Iris pigment epithelial cell (primary cell): ENCODE measurements around the gene CDC42BPA.
"Not testable (repeated sequence)": the region's sequence is repeated elsewhere in the genome, so short reads cannot be mapped to it uniquely, and the experiment has no call there.

Source experiments
- DNase-seq: peaks from one replicate; pipeline ENCODE4 v3.0.0-alpha.2; 2011; ENCODE audit warnings: low read depth

CDC42BPA gene

DNA sequence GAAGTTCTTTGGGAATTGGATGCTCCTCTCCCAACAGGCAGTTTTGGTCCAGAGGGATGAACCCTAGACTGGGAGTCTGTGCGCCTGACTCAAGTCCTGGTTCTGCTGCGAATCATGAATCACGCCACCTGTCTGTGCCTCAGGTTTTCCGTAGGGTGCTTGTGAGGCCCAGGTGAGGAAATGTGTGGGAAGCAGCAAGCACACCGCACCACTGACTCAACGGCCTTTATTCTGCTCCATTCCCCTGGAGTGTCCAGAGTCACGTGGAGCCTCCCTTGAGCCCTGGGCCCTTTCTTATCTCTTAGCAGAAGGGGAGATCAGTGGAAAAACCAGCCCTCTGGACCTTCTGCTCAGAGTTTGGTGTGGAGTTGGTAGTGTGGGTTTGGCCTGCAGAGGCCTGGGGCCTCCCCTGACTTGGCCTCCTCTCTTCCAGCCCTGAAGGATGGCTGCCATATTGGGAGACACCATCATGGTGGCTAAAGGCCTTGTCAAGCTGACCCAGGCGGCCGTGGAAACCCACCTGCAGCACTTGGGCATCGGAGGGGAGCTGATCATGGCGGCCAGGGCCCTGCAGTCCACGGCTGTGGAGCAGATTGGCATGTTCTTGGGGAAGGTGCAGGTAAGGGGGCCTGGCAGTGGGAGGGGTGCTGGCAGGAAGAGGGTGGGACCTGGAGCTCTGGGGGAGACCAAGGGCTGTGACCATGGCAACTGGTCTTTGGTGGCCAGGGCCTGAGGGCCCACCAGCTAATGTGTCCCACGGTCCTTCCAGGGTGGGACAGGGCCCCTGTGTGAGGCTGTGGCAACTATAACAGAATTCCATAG, 357.1 kb downstream of the CDC42BPA start:
- no peak for DNase-seq

DNA sequence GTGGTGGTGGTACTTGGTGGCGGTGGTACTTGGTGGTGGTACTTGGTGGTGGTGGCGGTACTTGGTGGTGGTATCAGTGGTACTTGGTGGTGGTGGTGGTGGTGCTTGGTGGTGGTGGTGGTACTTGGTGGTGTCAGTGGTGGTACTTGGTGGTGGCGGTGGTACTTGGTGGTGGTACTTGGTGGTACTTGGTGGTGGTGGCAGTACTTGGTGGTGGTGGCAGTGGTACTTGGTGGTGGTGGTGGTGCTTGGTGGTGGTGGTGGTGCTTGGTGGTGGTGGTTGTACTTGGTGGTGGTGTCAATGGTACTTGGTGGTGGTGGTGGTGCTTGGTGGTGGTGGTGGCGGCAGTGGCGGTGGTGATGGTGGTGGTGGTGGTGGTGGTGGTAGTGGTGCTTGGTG, 358.0 kb downstream of the CDC42BPA start:
- no peak for DNase-seq

DNA sequence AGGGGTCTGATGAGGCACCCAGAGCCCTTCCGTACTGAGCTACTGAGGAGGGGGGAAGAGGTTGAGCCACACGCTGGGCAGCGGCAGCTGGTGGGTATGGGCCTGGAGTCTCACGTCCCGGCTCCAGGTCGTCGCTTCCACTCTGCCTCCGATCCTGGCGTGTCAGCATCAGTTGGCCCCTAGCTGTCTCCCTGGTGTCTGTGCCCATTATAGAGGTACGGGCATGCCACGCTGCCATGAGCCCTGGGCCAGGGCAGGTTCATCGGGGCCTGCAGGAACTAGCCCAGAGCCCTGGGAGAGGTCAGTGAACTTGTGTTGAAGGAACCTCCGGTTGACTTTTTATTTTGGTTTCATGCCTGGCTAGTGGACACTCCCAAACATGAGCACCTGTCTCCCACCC, 360.0 kb downstream of the CDC42BPA start:
- DNase-seq = no peak

DNA sequence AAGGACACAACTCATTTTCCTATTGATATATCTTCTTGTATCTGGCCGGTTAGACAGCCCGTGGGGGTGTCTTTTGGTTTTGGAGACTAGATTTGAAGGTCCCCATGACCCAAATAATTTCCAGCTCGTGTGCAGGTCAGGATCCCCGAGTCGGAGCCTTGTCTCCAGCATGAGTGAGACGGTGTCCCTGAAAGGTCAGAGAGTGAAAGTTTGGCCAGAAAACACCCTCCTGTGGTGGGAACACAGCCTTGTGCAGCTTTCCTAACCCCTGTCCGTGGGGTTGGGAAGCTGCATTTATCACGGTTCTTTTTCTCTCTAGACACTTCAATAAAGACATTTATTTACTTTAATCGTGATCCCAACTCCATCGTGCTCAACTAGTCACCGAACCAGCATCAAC, 360.6 kb downstream of the CDC42BPA start:
- DNase-seq = no peak

DNA sequence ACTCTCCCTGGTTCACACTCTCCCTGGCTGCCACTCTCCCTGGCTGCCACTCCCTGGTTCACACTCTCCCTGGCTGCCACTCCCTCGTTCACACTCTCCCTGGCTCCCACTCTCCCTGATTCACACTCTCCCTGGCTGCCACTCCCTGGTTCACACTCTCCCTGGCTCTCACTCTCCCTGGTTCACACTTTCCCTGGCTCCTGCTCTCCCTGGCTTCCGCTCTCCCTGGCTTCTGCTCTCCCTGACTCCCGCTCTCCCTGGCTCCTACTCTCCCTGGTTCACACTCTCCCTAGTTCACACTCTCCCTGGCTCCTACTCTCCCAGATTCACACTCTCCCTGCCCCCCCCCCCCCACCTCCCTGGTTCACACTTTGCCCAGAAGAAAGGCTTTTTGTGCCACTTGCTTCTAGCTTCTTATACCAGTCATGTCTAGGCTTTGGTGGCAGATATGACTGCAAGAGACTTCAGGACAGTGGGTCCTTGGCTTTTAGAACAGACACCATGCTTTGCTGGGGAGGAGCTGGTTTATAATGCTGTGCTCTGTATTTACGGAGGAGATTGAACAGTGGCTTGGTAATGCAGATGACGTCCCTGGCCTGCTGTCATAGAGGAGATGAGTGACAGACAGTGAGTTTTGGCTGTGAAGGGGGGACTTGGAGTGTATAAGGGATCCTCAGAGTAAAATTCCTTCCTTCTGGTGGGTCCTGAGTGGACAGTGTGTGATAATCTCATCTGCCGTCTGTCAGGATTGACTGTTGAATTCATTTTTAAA, 361.2 kb downstream of the CDC42BPA start:
- no peak for DNase-seq

DNA sequence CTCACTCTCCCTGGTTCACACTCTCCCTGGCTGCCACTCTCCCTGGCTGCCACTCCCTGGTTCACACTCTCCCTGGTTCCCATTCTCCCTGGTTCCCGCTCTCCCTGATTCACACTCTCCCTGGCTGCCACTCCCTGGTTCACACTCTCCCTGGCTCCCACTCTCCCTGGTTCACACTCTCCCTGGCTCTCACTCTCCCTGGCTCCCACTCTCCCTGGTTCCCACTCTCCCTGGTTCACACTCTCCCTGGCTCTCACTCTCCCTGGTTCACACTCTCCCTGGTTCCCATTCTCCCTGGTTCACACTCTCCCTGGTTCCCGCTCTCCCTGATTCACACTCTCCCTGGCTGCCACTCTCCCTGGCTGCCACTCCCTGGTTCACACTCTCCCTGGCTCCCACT, 362.4 kb downstream of the CDC42BPA start:
- not testable (repeated sequence) for DNase-seq

DNA sequence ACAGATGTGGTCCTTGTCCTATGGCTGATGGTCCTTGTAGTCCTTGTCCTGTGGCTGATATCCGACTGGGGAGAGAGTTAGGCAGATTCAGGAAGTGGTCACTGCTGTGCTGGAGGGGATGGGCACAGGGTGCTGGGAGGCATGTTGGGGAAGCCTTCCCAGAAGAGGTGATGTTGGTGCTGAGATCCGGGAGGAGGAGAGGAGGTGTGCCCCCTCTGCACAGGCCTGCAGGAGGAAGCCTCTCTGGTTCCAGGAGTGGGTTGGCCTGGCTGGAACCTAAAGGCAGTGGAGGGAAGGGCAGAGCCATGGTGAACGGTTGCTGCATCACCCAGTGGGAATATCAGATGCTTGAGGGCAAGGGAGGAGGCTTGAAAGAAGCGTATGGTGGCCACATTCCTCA, 363.5 kb downstream of the CDC42BPA start:
- DNase-seq = no peak

DNA sequence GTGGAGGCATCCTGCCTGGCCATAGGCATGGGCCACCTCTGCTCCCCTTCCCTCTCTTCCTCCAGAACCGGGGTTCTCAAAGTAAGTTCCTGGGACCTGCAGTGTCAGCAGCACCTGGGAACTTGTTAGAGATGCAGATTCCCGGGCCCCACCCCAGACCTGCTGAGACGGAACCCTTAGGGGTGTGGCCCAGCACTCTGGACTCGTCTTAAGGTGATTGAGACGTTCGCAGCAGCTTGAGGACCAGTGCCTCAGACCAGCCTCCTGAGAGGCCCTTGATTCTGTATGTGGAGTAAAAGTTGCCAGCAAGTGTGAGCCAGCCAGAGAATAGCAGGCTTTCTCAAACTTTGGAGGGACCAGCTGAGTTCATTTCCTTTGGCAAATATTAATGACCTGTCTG, 364.0 kb downstream of the CDC42BPA start:
- DNase-seq = no peak

DNA sequence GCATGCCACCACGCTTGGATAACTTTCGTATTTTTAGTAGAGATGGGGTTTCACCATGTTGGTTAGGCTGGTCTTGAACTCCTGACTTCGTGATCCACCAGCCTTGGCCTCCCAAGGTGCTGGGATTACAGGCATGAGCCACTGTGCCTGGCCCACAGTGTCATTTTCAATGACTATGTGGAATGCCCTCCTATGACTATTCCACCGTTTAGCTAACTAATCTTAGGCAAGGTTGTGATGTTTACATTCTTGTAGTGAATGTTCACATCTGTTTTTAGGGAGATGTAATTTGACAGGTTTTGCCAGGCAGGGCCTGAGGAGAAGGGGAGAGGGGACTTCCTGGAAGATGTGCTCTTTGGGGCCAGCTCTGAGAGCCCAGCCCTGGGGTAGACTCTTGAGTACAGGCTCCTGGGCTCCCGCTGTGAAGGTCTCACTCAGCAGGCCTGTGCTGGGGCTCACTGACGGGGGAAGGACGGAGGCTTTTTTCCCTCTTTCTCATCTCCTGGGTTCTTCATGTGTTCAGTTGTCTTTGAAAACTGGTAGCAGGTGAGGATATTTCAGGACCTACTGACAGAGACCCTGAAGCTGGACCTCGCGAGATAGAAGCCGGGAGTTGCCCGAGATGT, 365.0 kb downstream of the CDC42BPA start:
- DNase-seq = no peak

DNA sequence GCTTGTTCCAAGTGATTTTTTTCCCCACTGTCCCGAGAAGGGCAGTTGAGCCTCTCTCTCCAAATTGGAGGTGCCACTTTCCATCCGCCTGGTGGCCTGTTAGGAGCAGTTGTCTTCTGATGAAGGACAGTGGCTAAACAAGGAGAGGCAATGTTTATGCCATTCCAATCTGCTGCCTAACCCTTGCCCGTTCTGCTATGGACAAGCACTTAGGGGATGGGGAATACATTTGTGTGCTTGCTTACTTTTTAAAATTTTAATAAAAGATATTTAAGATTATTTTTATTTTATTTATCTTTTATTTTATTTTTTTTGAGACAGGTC, 366.2 kb downstream of the CDC42BPA start:
- DNase-seq = no peak

DNA sequence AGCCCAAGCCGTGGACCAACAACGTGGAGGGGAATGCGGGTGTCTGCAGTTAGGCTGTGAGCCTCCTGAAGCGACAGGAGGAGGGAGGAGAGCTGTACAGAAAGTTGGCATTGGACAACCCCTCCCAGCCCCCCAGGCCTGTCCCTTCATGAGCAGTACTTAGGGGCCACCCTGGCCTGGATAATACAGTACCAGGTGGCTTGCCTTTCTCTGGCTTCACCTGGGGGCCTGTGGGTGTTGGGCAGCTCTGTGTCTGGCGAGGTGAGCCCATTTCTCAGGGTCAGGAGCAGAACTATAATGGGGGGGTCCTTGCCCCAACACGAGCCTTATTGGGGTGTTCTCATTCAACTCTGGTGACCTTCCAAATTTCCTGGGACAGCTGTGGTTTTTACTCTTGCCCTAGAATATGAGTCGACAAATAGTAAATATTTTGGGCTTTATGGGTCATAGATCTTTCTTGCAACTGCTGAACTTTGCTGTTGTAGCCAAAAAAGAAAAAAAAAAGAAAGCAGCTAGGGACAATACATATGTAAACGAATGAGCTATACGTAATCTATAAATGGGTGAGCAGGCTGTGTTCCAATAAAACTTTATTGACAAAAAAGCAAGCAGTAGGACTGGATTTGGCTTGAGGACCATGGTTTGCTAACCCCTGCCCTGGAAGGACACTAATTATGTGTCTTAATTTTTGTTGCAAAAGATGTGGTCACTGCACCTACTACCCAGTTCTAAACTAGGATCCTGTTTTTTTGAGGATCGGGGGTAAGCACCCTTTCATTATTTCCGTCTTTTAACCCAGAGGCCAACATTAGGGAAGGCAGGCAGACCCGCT, 366.8 kb downstream of the CDC42BPA start:
- no peak for DNase-seq

DNA sequence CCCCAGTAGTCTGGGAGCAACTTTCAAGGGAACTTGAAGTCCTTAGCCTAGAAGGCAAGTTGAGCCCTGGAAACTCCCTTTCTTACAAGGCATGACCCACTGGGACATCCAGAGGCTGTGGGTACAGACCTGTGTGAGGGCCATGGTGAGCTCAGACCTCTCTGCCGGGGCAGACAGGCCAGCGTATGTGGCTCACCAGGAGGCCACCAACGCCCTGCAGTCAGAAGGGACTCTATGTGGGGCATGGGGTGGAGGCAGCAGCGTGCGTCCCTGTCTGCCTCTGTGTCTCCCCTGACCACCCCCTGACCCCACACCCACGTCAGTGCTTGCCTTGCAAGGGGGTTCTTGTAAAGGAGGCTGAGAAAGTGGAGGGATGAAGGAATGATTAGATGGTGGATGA, 367.4 kb downstream of the CDC42BPA start:
- DNase-seq = no peak

DNA sequence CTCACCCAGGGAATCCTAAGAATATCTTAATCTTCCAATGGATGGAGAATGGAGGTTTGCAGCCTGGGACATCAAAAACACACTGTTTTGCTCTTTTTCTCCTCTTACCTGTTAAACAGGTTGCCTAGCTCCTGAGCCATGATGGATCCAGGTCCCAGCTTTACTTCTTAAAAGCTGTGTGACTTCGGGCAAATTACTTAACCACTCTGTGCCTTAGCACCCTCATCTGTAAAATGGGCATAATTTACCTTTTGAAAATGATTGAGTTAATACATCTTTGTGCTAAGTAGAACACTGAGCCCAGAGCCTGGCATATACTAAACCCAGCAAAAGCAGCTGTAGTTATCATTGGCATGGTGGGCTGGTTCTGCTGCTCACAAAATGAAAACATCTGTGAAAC, 368.0 kb downstream of the CDC42BPA start:
- DNase-seq = no peak

DNA sequence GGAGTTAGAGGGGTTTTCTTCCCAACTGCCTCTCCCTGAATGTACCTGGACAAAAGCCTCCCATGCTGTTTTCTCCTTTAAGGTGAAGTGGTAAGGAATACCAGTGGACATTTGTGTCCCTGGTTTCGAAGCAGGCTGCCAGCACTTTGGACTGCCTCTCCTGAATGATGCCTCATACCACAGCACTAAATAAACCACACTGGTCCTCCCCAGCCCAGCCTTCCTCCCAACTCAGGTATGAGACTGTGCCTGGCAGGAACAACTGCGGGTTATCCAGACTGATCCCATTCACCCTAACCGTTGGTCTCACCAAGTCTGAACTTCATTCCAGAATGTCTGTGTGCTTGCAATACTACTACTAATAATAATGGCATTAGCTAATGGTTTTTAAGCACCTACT, 368.9 kb downstream of the CDC42BPA start:
- DNase-seq = no peak

DNA sequence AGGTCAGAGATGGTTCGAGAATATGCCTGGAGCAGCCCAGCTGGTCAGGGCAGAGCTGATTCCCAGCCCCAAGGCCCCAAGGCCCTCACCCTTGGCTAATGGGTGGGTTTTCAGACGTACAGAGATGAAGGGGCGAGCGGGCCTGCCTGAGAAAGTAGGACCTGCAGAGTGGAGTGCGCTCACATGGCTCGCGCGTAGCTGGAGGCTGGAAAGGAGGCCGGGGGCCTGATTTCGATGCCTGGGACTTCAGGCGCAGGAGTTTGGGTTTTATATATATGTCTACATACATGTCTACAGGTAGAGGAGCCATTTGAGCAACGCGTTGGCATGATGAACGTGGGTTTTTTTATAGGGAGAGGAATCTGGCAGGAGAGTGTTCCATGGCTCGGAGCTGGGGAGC, 369.3 kb downstream of the CDC42BPA start:
- DNase-seq = no peak

DNA sequence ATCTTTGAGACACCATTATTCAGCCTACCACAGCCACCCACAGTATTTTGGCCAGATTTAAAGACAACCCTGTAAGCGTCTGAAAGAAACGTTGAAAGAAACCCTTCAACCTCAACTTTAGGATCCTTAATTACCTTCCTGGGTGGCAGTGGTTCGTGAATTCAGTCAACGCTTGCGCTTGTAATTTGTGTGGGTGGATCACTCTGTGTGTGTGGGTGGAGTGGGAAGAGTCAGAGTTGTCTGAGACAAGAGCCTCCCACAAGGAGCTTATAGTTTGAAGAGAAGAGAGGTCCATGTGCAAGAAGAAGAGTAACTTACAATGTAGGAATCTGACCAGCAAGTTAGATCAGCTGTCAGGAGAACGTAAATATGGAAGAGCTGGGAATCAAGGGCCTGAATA, 369.8 kb downstream of the CDC42BPA start:
- DNase-seq = no peak

DNA sequence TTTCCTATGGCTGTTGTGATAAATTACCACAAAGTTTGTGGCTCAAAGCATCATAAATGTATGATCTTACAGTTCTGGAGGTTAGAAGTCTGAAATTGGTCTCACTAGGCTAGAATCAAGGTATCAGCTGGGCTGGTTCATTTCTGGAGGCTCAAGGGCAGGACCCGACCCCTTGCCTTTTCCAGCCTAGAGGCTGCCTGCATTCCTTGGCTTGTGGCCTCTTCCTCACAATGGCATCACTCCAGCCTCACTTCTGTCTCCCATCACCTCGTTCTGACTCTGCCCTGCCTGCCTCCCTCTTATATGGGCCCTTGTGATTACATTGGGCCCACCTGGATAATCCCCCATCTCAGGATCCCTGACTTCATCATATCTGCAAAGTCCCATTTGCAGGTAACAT, 370.2 kb downstream of the CDC42BPA start:
- no peak for DNase-seq

DNA sequence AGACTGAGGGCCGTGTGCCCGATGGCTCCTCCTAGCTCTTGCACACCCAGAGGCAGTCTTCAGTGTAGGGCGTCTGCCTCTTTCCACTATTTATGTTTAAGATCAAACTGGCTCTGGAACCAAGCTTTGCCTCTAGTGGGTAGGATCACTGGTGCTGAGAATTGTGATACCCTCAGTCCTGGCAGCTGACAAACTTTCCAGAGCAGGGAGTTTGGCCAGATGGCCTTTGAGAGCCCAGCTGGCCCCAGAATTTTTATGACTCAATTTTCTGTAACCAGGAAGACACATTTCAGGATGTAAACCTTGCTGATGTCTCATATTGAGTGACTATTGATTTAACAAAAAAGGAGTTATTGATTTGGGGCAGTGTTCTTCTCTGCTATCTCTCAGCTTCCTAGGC, 371.5 kb downstream of the CDC42BPA start:
- no peak for DNase-seq

DNA sequence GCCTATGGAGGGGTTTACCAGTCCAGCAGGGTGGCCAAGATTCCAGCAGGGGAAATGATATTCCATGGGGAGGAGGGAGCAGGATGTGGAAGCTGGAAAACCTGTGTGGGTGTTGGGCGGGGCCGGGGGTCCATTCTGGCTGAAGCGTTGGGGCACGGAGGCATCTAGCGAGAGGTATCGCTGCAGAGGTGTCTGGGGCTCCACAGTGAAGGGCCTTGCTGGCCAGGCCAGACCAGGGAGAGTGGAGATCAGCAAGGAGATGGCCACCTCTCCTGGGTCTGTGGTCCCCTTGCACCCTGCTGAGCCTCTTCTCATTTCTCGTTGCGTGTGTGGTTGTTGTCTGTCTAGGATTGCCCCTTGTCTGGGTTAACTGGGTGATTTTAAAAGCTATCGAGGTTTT, 372.0 kb downstream of the CDC42BPA start:
- DNase-seq = no peak

DNA sequence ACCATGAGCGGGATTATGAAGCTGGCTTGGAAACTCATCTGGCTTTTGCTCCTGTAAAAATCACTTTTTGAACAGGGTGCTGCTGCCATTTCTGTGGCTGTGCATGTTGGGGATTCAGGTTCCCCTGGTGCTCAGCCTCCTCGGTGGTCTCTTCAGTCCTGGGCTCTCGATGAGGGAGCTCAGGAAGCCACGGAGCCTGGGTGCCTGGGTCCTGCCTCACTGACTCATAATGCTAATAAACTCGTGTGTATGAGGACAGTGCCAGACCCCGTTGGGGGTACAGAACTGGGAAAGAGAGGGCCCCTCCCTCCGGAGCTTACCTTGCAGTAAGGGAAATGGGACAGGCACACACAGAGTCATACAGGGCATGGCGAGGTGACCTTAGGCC, 372.4 kb downstream of the CDC42BPA start:
- no peak for DNase-seq

DNA sequence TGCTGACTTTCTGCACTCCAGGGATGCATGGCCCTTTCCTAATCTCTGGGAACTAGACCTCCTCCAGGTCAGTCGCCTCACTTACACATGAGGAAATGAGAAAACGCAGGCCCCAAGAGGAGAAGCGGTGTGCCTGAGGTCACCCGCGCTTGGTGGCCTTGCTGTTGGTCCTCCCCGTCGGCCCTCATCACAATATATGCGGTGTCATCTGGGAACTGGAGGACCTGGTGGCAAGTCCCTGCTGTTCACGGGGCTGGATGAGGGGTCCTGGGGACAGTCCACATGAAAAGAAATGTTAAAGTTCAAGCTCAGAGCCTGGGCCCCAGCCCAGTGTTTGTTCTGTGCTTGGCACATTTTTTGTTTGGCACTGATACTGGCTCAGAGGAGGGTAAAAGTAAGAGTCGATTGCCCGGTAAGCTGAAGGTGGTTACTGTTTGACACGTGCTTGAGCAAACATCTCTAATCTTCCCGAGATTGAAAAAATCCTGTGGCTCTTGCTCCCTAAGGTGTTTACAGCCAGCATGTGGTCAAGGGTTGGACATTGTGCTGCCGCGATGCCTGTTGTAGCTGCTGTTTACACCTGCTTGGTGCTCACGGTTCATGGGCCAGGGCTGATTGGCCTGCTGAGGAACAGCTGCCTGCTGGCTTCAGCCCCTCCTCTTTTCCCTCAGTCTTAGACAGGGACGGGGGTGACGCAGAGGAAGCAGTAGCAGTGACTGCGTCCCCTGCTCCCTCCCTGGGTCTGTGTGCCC, 373.0 kb downstream of the CDC42BPA start:
- no peak for DNase-seq

DNA sequence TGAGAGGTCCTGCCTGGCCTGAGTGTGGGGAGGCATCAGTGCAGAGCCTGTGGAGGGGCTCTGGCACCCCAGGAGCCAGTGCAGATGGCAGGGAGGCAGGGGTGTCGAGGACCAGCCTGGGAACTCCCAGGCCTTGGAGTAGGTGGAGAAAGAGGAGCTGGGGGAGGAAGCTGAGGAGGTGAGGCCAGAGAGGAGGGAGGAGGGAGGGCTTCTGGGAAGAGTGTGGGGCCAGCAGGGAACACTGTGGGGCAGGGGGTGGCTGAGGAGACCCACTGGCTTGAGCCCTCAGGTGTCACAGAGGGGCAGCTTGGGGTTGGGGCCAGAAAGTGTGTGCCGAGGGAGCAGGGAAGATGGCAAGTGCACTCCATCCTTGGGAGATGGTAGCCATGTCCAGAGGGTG, 374.4 kb downstream of the CDC42BPA start:
- no peak for DNase-seq
